ENCODE results near the gene RPS21.

Gene RPS21

DNA sequence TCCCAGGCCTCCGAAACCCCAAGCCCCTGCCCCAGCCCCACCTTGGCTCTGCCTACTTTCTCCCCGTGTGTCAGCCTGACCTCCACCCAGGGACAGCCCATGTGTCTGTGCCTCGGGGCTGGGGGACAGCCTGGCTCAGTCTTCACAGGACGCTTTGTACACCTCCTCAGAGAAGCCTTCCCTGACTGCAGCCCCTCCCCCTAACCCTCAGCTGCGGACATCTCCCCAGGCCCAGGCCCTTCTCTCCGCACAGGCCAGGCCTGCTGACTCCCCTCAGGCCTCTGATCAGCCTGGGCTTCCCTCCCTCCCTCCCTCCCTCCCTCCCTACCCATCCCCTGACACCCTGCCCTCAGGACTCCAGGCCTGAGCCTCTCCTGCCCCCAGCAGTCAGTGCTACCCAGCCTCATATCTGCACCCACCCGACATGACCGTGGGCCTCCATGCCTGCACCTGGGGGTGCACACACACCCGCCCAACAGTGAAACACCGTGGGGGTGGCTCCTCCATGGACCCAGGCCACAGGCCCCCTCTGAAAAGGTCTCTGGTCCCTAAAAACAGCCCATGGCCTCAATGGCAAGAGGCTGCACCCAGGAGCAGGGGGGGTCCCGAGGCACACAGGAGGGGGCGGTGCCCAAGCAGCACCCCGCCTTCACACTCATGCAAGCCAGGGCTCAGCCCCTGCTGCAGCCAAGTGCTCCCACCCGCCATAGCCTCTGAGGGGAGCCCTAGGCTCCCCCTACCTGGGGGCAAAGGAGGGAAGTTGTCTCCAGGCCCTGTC is 32.7 kb upstream of the RPS21 start:
- DNase-seq (ENCODE audit: low spot score): no peak

DNA sequence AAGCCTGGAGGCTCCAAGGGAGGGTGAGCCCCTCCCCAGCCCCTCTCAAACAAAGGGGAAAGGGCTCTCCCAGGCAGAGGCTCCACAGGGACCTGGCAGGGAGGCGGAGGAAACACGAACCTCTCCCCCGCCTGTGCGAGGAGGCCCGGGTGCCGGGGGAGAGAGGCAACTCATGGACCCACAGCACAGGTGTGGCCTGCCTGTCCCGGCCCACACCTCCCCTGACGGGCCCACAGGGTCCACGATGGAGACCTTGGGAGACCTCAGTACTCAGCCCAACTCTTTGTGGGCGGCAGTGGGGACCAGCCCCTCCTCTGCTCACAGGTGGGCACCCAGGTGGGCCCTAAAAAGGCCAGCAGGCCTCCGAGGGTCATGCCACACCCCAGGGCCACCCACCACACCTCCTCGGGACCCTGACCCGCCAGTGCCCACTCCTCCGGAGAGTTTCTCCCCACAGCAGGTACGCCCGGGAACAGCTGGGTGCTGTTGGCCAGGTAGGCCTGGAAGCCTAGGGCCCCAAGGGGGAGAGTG is 32.0 kb upstream of the RPS21 start:
- DNase-seq (ENCODE audit: low spot score): no peak

DNA sequence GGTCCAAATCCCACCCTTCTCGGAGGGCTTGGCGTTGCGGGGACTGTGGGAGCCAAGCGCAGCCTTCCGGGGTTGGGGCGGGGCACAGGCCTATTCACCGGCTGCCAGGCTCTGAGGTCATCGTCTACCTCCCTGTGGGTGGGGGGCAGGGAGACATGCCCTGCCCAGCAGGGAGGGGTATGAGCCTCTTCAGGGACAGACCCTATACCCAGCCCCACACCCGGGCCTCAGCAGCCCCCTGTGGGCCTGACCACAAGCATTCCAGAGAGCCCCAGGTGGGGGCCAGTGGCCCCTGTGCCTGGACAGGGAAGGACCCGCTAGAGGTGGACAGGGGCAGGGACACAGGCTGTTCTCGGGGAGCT is 31.4 kb upstream of the RPS21 start:
- DNase-seq (ENCODE audit: low spot score): no peak

GRCh38 chr20:62355878-62356588 is 30.9 kb upstream of the RPS21 start:
- no peak for DNase-seq (ENCODE audit: low spot score)

DNA sequence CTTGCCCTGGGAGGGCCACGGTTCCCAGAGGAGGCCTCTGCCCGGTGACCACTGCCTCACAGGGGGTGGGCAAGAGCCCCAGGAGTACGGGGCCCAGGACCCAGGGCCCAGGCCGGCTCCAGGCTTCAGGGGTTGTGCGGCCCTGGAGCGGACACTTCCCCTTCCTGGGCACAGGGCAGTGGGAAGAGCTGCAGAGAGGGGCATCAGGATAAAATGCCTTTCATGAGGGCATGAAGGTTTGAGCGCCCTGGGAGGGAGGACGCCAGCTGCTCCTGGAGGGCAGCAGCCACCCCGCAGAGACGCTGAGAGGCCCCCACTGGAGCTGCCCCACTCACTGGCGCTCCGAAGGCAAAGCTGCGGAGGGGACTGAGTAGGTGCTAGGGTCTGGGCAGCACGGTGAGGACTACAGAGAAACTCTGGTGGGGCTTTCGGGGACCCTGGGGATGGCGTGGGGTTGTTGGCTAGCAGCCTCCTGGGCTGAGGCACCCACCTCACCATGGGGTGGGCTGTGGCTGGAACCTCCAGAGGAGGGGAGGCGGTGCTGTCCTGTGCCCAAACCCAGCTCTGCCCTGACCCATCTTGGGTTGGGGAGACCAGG is 30.2 kb upstream of the RPS21 start:
- DNase-seq (ENCODE audit: low spot score): no peak

- DNase-seq (ENCODE audit: low spot score): no peak
These were observed 29.7 kb upstream of the RPS21 start for GRCh38 chr20:62357187-62357667.

GRCh38 chr20:62357681-62358080 is 29.2 kb upstream of the RPS21 start:
- no peak for DNase-seq (ENCODE audit: low spot score)

GRCh38 chr20:62358171-62359042 is 28.5 kb upstream of the RPS21 start:
- no peak for DNase-seq (ENCODE audit: low spot score)

GRCh38 chr20:62359043-62359490 is 27.8 kb upstream of the RPS21 start:
- no peak for DNase-seq (ENCODE audit: low spot score)

GRCh38 chr20:62359491-62360121 is 27.3 kb upstream of the RPS21 start:
- no peak for DNase-seq (ENCODE audit: low spot score)

DNA sequence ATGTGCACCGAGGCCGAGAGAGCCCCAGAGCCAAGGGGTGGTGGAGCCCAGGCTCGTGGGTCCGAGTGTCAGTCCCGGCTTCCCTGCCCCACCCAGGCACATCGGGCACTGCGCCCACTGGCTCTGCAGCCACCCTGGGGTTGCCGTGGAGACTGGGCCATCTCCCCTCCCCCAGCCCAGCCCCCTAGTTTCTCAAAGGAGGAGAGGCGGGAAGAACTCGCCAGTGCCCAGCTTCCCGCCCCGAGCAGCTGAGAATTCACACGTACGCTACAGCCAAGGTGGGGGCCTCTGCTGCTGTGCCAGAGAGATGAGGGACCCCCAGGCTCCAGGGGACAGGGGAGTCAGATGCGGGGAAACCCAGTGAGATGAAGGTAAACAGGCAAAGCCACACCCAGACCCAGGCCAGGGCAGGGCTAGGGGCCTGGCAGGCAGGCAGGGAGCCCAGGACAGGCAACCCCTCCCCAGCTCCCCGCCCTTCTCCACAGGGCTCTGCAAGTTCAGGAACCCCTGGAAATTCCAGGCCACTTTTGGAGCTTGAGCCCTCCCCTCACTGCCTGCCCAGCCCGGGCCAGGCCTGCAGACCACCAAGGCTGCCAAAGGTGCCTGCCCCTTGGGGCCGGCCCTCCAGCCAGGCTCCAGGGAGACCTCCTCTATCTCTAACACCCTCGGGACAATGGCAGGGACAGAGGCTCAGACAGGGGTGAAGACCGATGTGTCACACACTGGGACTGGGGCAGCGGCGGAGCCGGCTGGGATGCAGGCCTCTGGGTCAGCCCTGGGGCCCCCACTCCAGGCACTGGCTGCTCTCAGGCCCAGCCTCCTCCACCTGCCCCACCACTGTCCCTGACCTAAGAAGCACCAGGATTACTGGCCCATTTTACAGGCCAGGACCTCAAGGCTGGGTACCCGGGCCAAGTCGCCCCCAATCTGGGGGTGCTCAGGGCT is 25.8 kb upstream of the RPS21 start:
- no peak for DNase-seq (ENCODE audit: low spot score)

DNA sequence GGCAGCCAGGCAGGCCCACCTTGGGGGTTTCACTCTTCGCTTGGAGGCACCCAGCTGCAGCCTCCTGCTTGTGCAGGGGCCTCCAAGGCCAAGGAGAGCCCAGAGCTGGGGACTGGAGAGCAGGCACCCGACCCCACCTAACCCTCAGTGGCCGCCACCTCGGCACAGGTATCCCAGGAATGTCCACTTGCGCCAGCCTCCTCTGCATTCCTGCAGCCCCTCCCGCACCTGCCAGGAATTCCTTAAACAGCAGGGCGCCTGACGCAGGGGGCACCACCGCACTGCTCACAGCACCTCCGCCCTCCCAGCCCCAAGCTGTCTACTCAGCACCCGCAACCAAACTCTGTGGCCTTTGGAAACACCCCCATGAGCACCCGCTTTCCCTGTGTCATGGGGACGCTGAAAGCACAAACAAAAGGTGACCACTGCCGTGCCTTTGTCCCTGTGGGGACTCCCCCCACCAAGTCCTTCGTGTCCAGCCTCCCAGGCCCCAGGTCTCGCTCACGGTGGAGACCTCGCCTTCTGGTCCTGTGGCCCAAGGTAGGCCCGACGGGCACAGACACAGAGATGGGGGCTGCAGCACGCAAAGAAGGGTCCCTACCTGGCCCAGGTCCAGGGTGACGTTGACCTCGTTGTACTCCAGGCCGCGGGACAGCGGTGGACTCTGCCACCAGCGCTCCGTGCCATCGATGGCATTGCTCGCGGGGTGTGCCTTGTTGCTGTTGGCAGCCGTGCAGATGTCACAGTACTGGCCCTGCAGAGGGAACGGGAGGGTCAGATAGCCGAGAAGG is 24.9 kb upstream of the RPS21 start:
- no peak for DNase-seq (ENCODE audit: low spot score)

GRCh38 chr20:62362590-62362940 is 24.3 kb upstream of the RPS21 start:
- DNase-seq (ENCODE audit: low spot score): no peak

DNA sequence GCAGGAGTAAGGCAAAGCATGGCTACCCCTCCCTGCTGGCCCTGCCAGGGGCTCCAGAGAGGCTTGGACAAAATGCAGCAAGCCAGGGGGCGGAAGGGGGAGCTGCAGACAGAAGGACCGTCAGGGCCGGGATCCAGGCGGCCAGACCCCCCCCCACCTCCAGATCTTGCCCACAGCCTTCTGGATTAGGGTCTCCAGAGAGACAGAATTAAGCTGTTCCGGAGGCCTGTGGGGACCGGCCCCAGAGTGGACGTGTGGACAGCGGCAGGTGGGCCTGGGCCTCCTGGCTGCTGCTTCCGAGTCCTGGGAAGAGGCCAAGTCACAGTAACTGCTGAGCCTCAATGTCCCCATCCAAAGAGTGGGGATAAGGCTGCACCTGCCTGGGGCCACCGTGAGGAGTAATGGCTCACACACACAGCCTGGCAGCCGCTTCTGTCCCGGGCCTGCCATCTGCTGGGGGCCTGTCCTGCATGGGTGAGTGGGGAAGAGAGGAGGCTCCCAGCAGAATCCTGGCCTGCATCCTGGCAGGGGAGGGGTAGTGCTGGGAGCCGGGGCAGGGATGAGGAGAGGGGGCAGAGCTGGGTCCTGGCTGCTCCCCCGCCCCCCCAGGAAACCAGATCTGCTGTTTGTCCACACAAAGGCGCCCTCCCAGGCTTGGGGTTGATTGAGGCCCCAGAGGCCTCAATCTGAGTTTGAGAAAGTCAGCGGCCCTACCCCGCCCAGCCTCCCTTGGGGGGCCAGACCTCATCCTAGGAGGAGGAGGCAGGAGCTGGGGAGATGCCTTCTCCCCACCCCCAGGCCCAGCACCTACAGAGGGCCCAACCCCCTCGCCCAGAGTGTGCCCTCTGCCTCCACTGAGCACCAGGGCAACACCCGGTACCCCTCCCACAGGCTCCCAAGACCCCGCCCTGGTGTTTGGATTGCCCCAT is 23.6 kb upstream of the RPS21 start:
- no peak for DNase-seq (ENCODE audit: low spot score)

DNA sequence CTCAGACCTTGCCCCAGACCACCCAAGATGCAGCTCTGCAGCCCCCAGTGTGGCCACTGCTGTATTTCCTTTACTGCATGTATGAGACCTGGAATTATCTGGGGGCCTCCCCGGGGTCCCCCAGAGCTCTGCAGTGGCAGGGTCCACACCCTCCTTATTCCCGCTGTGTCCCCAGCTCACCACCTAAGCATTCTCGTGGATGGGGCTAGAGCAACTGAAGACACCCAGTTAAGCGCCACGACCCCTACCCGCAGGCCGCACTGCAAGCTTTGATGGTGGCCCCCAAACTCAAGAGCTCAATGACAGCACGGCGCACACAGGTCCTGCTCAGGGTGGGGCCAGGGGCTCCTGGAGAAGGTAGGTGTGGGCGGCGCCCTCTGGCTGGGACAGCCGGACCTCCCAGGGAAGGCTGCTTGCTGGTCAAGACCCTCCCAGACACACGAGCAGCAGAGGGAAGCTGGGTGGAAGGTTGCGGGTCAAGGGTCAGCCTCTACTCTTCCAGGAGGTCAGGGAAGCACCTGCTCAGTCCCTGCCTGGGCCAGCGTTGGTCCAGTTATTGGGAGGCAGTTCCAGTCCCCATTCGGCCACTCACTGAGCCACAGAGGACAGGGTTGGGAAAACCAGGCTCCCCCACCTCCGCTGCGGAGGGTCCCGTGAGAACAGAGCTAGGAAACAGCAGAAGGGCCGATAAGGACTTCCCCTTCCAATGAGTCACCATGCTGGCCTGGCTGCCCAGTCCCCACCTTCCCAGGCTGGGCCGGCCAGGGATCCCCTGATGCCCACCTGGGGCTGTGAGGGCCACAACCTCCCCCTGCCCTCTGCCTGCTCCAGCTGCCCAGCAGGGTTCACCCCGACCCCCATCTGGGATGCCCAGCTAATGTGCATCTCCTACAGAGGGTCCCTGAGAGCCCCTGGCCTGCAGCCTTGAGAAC is 22.7 kb upstream of the RPS21 start:
- no peak for DNase-seq (ENCODE audit: low spot score)

GRCh38 chr20:62364911-62365736 is 21.8 kb upstream of the RPS21 start:
- DNase-seq (ENCODE audit: low spot score): no peak

Measured in pons (tissue), 1 donor.